Fibroblast of skin of right biceps (primary cell): ENCODE data around the gene UGT1A10.
"Not testable (repeated sequence)": the region's sequence is repeated elsewhere in the genome, so short reads cannot be mapped to it uniquely, and the experiment has no call there.

Experiments
- DNase-seq: peaks from one replicate; pipeline ENCODE4 v3.0.0-alpha.2; 2013

UGT1A10 gene

DNA sequence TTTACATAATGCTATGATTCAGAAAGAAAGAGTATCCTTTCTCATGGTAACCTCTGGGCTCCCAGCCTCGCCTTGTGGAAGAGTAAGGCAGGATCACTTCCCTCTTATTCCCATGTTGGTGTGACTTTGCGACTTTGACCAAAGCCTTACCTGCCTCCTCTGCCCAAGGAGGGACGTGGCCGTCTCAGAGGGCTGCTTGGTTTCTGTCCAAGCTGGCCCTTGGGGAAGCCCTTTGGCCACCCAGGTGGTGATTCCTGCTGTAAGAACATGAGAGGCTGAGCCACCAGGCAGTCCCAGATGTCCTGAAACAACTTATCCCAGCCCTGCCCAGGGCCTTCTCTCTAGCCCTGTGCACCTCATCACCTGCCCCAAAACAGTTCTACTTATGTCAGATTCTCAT lies 62.5 kb downstream of the UGT1A10 start:
- DNase-seq = no peak

GRCh38 chr2:233699424-233700027 lies 63.3 kb downstream of the UGT1A10 start:
- DNase-seq = no peak

GRCh38 chr2:233700028-233700635 lies 63.9 kb downstream of the UGT1A10 start:
- peak; percentile 6 for DNase-seq

DNA sequence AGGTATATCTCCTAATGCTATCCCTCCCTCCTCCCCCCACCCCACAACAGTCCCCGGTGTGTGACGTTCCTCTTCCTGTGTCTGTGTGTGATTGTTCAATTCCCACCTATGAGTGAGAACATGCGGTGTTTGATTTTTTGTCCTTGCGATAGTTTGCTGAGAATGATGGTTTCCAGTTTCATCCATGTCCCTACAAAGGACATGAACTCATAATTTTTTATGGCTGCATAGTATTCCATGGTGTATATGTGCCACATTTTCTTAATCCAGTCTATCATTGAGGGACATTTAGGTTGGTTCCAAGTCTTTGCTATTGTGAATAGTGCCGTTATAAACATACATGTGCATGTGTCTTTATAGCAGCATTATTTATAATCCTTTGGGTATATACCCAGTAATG lies 64.6 kb downstream of the UGT1A10 start:
- DNase-seq = not testable (repeated sequence)

GRCh38 chr2:233702238-233702637 lies 66.0 kb downstream of the UGT1A10 start:
- DNase-seq = no peak

DNA sequence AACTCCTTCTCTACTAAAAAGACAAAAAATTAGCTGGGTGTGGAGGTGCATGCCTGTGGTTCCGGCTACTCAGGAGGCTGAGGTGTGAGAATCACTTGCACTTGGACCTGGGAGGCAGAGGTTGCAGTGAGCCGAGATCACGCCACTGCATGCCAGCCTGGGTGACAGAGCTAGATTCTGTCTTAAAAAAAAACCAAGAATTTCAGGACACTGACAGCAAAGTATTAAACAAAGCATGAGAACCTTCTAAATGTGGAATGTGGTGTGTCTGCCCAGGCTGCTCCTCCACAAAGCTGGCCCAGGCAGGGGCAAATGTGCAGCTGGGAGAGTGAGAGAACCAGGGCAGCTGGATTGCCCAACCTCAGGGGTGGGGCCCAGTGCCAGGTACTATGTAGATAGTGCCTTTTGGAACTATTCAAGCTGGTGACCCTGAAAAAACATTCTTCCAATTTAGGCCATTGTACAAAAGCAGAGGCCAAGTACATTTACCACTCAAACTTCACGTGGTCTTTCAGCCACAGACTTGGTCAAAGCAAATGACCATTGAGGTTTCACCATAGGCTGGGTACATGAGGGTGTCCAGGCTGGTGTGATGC lies 69.8 kb downstream of the UGT1A10 start:
- DNase-seq = no peak

DNA sequence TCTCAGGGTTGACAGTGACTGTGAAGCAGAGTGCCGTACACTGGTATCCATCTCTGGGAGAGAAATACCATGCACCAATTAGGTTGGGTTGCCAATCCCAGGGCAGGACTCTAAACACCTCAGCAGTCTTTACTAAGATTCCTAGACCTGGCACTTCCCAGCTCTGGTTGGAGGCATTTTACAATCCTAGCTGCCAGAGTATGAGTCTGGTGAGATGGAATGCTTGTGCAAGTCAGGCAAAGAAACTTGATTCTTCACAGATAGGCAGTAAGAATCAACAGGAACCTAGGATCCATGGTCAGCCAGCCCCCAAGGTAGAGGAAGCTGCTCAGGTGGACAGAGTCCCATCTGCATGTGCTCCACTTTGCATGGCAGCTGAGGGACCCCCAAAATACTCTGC lies 70.5 kb downstream of the UGT1A10 start:
- no peak for DNase-seq

DNA sequence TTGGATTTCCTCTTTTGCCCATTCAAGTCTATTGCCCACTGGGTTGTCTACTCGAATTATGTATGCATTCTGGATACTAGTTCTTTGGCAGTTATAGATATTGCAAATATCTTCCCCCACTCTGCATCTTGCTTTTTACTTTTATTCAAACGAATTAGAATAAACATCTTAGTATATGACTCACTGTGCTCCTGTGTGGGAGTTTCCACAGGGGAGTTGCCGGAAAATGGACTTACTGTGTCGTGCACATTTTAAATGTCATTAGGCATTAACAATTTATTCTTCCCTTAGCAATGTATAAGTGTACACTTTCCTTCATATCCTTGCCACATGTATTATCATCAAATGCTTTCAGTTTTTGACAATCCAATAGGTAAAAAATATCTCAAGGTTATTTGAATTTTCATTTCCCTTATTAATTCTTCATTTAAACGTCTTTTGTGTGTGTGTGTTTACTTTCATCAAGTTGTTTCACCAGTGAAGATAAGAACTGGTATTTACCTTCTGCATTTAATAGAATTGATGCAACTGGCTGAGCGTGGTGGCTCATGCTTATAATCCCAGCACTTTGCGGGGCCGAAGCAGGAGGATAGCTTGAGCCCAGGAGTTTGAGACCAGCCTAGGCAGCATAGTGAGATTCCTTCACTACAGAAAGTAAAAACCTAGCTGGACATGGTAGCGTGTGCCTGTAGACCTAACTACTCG lies 71.8 kb downstream of the UGT1A10 start:
- DNase-seq = no peak

- no peak for DNase-seq
These were observed 72.7 kb downstream of the UGT1A10 start for GRCh38 chr2:233708942-233709341.

DNA sequence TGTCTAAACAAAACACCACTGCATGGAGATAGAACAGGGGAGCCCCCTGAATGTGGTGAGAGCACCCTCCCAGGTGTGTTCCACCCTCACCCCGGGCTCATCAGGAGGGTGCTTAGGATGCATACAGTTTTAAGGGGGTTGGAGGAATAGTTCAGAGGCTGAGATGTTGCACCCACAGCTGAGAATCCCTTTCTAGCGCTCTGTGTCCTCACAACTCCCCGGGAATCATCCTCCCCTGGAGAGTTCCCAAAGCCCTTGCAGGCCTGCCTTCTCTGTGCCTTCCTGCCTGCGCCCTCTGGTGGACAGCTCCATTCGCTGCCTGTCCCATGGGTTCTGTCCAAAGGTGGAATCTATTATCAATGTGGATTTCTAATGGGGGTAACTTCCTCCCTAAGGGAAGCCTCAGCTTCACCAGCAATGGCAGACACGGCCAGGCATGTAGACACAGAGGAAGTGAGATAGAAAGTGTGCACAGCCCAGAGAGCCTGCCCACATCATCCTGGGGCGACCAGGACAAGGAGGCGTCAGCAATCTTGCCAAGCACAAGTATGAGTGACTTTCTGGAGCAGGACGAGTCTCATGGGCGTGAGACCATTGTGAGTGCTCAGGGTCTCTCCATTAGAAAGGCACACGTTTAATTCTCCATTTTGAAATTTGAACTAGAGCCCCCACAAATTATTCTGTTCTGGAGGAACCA lies 75.2 kb downstream of the UGT1A10 start:
- peak; percentile 69 for DNase-seq

DNA sequence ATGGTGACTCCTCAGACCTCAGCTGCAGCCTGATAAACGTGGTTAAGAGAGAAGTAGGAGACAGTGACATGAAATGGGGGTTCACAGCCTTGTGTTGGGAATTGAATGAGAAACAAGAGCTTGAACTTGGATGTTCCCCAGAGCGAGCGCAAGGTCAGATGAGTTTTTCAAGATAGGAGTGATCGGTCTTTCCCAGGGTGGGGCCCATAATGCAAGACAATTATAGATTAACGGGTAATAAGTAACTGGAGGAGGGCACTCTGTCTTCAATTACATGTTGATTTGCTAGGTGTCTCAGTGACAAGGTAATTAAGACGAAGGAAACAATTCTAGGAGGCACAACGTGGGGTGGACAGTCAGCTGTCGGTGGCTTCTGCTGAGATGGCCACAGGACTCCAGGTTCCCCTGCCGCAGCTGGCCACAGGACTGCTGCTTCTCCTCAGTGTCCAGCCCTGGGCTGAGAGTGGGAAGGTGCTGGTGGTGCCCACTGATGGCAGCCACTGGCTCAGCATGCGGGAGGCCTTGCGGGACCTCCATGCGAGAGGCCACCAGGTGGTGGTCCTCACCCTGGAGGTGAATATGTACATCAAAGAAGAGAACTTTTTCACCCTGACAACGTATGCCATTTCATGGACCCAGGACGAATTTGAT lies 76.5 kb downstream of the UGT1A10 start, which contains the start of gene UGT1A5:
UGT1A5 (plus strand) TSS at position 297 of the 651 bp plus-strand sequence; CDS start at position 382, 85 bp downstream.
- DNase-seq = no peak

DNA sequence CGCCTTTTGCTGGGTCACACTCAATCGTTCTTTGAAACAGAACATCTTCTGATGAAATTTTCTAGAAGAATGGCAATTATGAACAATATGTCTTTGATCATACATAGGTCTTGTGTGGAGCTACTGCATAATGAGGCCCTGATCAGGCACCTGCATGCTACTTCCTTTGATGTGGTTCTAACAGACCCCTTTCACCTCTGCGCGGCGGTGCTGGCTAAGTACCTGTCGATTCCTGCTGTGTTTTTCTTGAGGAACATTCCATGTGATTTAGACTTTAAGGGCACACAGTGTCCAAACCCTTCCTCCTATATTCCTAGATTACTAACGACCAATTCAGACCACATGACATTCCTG lies 77.0 kb downstream of the UGT1A10 start:
- no peak for DNase-seq

DNA sequence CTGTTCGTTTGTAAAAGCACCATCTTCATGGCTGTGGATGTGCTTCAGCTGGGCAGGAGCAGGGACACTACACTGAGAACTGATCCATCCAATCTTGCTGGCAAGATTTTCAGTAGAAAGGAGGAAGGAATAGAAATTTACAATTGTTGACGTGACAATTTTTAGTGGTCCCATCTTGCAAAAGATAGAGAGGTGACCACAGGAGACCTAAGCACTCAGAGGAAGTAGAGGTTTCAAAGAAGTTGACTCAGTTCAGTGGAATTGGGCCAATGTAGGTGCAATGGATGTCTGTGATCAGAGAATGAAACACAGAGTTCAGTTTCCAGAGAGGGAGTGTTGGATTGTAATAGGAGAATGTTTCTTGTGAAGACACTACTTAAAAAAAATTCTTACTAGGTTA lies 77.9 kb downstream of the UGT1A10 start:
- DNase-seq = no peak

DNA sequence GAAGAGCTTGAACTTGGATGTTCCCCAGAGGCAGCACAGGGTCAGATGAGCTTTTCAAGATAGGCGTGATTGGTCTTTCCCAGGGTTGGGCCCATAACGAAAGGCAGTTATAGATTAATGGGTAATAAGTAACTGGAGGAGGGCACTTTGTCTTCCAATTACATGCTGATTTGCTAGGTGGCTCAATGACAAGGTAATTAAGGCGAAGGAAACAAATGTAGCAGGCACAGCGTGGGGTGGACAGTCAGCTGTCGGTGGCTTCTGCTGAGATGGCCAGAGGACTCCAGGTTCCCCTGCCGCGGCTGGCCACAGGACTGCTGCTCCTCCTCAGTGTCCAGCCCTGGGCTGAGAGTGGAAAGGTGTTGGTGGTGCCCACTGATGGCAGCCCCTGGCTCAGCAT lies 82.3 kb downstream of the UGT1A10 start, which contains the start of gene UGT1A4:
UGT1A4 (plus strand) TSS at position 185 of the 400 bp plus-strand sequence; CDS start at position 270, 85 bp downstream.
- DNase-seq = no peak

GRCh38 chr2:233728723-233729301 lies 92.6 kb downstream of the UGT1A10 start, which contains the start of gene UGT1A3:
Gene UGT1A3 (plus strand): TSS chr2:233729042. CDS start chr2:233729127, 85 bp downstream.
- DNase-seq = no peak

GRCh38 chr2:233736868-233737653 lies 100.8 kb downstream of the UGT1A10 start:
- DNase-seq = not testable (repeated sequence)

DNA sequence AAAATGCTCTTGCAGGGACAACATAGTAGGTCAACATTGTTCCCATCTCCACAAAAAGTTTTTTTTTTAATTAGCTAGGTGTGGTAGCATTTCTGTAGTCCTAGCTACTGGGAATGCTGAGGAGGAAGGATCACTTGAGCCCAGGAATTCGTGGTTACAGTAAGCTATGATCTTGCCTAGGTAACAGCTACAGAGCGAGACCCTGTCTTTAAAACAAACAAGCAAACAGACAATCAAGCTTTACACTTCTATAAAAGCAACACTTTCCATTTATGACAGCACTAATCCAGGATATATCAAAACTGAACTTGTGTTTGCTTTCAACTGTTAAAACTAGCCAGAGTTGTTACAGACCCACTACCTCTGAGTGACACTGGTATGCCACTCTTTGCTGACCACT lies 104.6 kb downstream of the UGT1A10 start:
- DNase-seq = no peak

GRCh38 chr2:233743464-233744259 lies 107.4 kb downstream of the UGT1A10 start:
- no peak for DNase-seq

- DNase-seq = no peak
These were observed 109.0 kb downstream of the UGT1A10 start for GRCh38 chr2:233745073-233745755.

GRCh38 chr2:233745838-233746237 lies 109.6 kb downstream of the UGT1A10 start:
- DNase-seq = not testable (repeated sequence)
